K562 (cell line): Measurements from ENCODE around the gene LIFR. TPM values are rescaled to one million over a fixed set of nuclear protein-coding genes. Genes with fewer than 3 reads are reported as not detected.

Source experiments
- BRF1 ChIP-seq: IDR thresholded peaks from 3 replicates; pipeline ENCODE4 v1.6.1; 2011; ENCODE audit warnings: borderline replicate concordance, mild to moderate bottlenecking; ENCODE audit not compliant: insufficient read length; ENCODE audit errors: extremely low read depth
- CXXC5 ChIP-seq: fragments of 250-450 bp; sonication (Bioruptor Pico); IDR thresholded peaks from 2 replicates; pipeline ENCODE4 v1.8.0; 2022; ENCODE audit warnings: inconsistent platforms, mild to moderate bottlenecking, moderate library complexity
- DIDO1 ChIP-seq: fragments of 450-650 bp; IDR thresholded peaks from 2 replicates; pipeline ENCODE4 v1.6.1; 2016; ENCODE audit warnings: low read depth, missing biosample characterization, missing genetic modification characterization
- ETV6 ChIP-seq, 3 experiments: fragments of 150-350 bp in 1 of 3; sonication (generic) in 1 of 3; formaldehyde crosslinking in 1 of 3; IDR thresholded peaks; 2 replicates each; pipeline versions ENCODE4 v1.6.1 to v1.8.0; 2014 to 2022; ENCODE audit warnings: borderline replicate concordance in 2 of 3, low read depth in 2 of 3, antibody characterized with exemption in 1 of 3, low read length in 1 of 3, mild to moderate bottlenecking in 1 of 3, missing genetic modification reagents in 1 of 3
- HIVEP1 ChIP-seq: fragments of 250-450 bp; sonication (Bioruptor Pico); IDR thresholded peaks from 2 replicates; pipeline ENCODE4 v1.4.0; 2020; ENCODE audit warnings: mild to moderate bottlenecking
- NFATC3 ChIP-seq: fragments of 450-650 bp; IDR thresholded peaks from 2 replicates; pipeline ENCODE4 v1.6.1; 2017; ENCODE audit warnings: mild to moderate bottlenecking
- PRDM10 ChIP-seq: fragments of 450-650 bp; IDR thresholded peaks from 2 replicates; pipeline ENCODE4 v1.6.1; 2018; ENCODE audit not compliant: partially characterized antibody
- TSC22D4 ChIP-seq: fragments of 450-650 bp; IDR thresholded peaks from 2 replicates; pipeline ENCODE4 v1.6.1; 2016; ENCODE audit warnings: missing genetic modification characterization, missing biosample characterization, control low read depth
- ZBTB26 ChIP-seq: fragments of 450-650 bp; formaldehyde crosslinking; IDR thresholded peaks from 2 replicates; pipeline ENCODE4 v1.4.0; 2022; ENCODE audit warnings: missing genetic modification characterization
- ZNF347 ChIP-seq: fragments of 450-650 bp; formaldehyde crosslinking; IDR thresholded peaks from 2 replicates; pipeline ENCODE4 v1.4.0; 2020; ENCODE audit warnings: low read depth, mild to moderate bottlenecking, moderate library complexity
- ZNF511 ChIP-seq: sonication (generic); formaldehyde crosslinking; IDR thresholded peaks from 2 replicates; pipeline ENCODE4 v1.8.0; 2022; ENCODE audit warnings: mild to moderate bottlenecking, missing genetic modification reagents
- polyA plus RNA-seq, 8 experiments: library from polyadenylated mRNA; depleted of rRNA in 4 of 8; stranded (reverse) in 5 of 8; unstranded in 3 of 8; fragments of >200 nt; fragmentation: Nextera tagmentation in 2 of 8; fragmentation: Illumina TruSeq in 1 of 8; extraction: Ambion mirVana in 2 of 8; extraction: Trizol in 1 of 8; gene quantifications; 2 replicates each; pipeline versions ENCODE4 v1.2.1 to v1.2.3, GENCODE V29; 2011 to 2014; ENCODE audit warnings: inconsistent platforms in 1 of 8, missing spikeins in 1 of 8
- total RNA-seq, 7 experiments: library from RNA; depleted of rRNA in 6 of 7; stranded (reverse); fragments of >200 nt in 6 of 7; fragmentation: Illumina TruSeq in 2 of 7; extraction: Trizol in 2 of 7; gene quantifications; 2 replicates each; pipeline versions ENCODE4 v1.2.1 to v1.2.3, GENCODE V29; 2011 to 2021; ENCODE audit warnings: low replicate concordance in 1 of 7

LIFR gene
- total and polyA plus RNA-seq, 9 of the 15 experiments (the other 6 are each of a cell fraction or from before 2014, with no cell fraction given): 0.43 to 5.7 (median 3.3) TPM

- TF ChIP-seq BRF1: no peak
- no peak for TF ChIP-seq ZNF347
- TF ChIP-seq ZNF511: no peak
- TF ChIP-seq NFATC3: no peak
- TF ChIP-seq PRDM10: no peak
- no peak for TF ChIP-seq ZBTB26 (CRISPR knock-in tag)
- TF ChIP-seq DIDO1 (tag): no peak
- TF ChIP-seq HIVEP1 (CRISPR knock-in tag): no peak
- TF ChIP-seq TSC22D4 (tag): no peak
- TF ChIP-seq ETV6 (IDR thresholded peaks at IDR 0.05; ENCODE audit: borderline replicate concordance in 1 of 2, low read depth in 2 of 2, low read length in 1 of 2): no peak
- no peak for TF ChIP-seq ETV6 (CRISPR knock-in tag; IDR thresholded peaks at IDR 0.05; ENCODE audit: borderline replicate concordance)
- no peak for TF ChIP-seq CXXC5 (CRISPR knock-in tag)
Observed at GRCh38 chr5:38468978-38469706, 87.3 kb downstream of the LIFR start (continued).
